Endodermal cell (in vitro differentiated cells): Measurements from ENCODE around the gene AJUBA. TPM values are rescaled to one million over a fixed set of nuclear protein-coding genes. Genes with fewer than 3 reads are reported as not detected.

Source experiments
- DNase-seq: peaks from one replicate; pipeline ENCODE4 v3.0.0-alpha.2; 2017
- H3K27ac ChIP-seq: 2 replicates; pipeline ENCODE4 v1.5.1; 2013; ENCODE audit warnings: mild to moderate bottlenecking, low read depth, low read length, moderate library complexity
- H3K27me3 ChIP-seq: 2 replicates; pipeline ENCODE4 v1.6.1; 2013; ENCODE audit warnings: mild to moderate bottlenecking, low read length, moderate library complexity; ENCODE audit not compliant: insufficient read depth, control insufficient read depth, poor library complexity, severe bottlenecking
- H3K36me3 ChIP-seq: 2 replicates; pipeline ENCODE4 v1.7.0; 2013; ENCODE audit warnings: mild to moderate bottlenecking, low read length, moderate library complexity; ENCODE audit not compliant: control insufficient read depth, insufficient read depth
- H3K4me1 ChIP-seq: one replicate; pipeline ENCODE4 v1.7.0; 2013; ENCODE audit warnings: low read length; ENCODE audit not compliant: control insufficient read depth, insufficient read depth
- H3K4me3 ChIP-seq: 2 replicates; pipeline ENCODE4 v1.5.1; 2013; ENCODE audit warnings: mild to moderate bottlenecking, low read length, moderate library complexity
- H3K9ac ChIP-seq: 2 replicates; pipeline ENCODE4 v1.6.1; 2013; ENCODE audit warnings: mild to moderate bottlenecking, low read length, moderate library complexity; ENCODE audit not compliant: poor library complexity, severe bottlenecking; ENCODE audit errors: extremely low read depth
- H3K9me3 ChIP-seq: 2 replicates; pipeline ENCODE4 v1.6.1; 2013; ENCODE audit warnings: mild to moderate bottlenecking, low read length, moderate library complexity; ENCODE audit not compliant: control insufficient read depth
- H3K27ac Mint-ChIP-seq: 2 replicates; pipeline ENCODE4 v1.8.0; 2020; ENCODE audit warnings: mixed read lengths
- H3K27me3 Mint-ChIP-seq: 2 replicates; pipeline ENCODE4 v1.8.0; 2021; ENCODE audit warnings: mild to moderate bottlenecking, mixed read lengths; ENCODE audit not compliant: insufficient read depth
- H3K36me3 Mint-ChIP-seq: 2 replicates; pipeline ENCODE4 v1.8.0; 2020; ENCODE audit warnings: low read depth, mixed read lengths
- H3K4me1 Mint-ChIP-seq: 2 replicates; pipeline ENCODE4 v1.8.0; 2020; ENCODE audit warnings: mixed read lengths
- H3K4me3 Mint-ChIP-seq: 2 replicates; pipeline ENCODE4 v1.8.0; 2020; ENCODE audit warnings: mild to moderate bottlenecking, moderate library complexity, mixed read lengths
- H3K9me3 Mint-ChIP-seq: 2 replicates; pipeline ENCODE4 v1.8.0; 2020; ENCODE audit warnings: mild to moderate bottlenecking, mixed read lengths
- CTCF ChIP-seq: fragments of 200-600 bp; sonication (generic); conservative IDR thresholded peaks from 2 replicates; pipeline ENCODE4 v1.5.0; 2021; ENCODE audit warnings: antibody characterized with exemption, mild to moderate bottlenecking
- WGBS, 2 experiments: methylation state at CpG; one replicate each; pipeline versions ENCODE4 v1.1.5 to v1.1.7; 2013; ENCODE audit warnings: missing lambda C conversion rate in 2 of 2, mixed read lengths in 1 of 2; ENCODE audit not compliant: insufficient coverage in 1 of 2, insufficient read length in 1 of 2; 5-methylcytosine and 5-hydroxymethylcytosine counted together
- total RNA-seq, 2 donors: library from RNA; stranded (reverse); fragmentation: NEBNext Ultra II Directional in 1 of 2; extraction: Animal tissue kit (Norgen Biotek cat#: 25700) in 1 of 2; gene quantifications; 2 replicates in 1 of 2; 3 replicates in 1 of 2; pipeline ENCODE4 v1.2.1, GENCODE V29; 2021

AJUBA gene
- total RNA-seq, 2 donors from 2014 or later = 34.2 to 51.4 TPM

GRCh38 chr14:22976620-22977433 lies 5.5 kb downstream of the AJUBA start:
- Histone ChIP-seq H3K9ac (peak overlapping the region; percentile 60), H3K4me1 (peaks cover 26% of the 10 kb centered on the region), H3K27ac (peak overlapping the region; percentile 89), H3K4me3 (peak overlapping the region; percentile 68), H3K36me3 (peaks cover 56% of the 10 kb centered on the region), H3K27me3 (no peaks in the 10 kb centered on the region), H3K9me3 (no peaks in the 10 kb centered on the region)
- H3K4me1 Mint-ChIP-seq = peaks cover 47% of the 10 kb centered on the region
- H3K27ac Mint-ChIP-seq = peak overlapping the region; percentile 98
- peaks cover 18% of the 10 kb centered on the region for H3K27me3 Mint-ChIP-seq
- H3K36me3 Mint-ChIP-seq = peaks cover 52% of the 10 kb centered on the region
- no peak for TF ChIP-seq CTCF
- WGBS, 2 experiments = 65 to 81% methylated on average over 4 to 6 of the region's 6 CpGs
- DNase-seq = peak; percentile 67
- H3K4me3 Mint-ChIP-seq = no peak overlapping the region
- H3K9me3 Mint-ChIP-seq = no peaks in the 10 kb centered on the region

- Mint-ChIP-seq H3K36me3 (peaks cover 57% of the 10 kb centered on the region), H3K4me1 (peaks cover 40% of the 10 kb centered on the region), H3K27me3 (peaks cover 6% of the 10 kb centered on the region), H3K27ac (no peak overlapping the region), H3K4me3 (no peak overlapping the region), H3K9me3 (no peaks in the 10 kb centered on the region)
- Histone ChIP-seq H3K4me1 (peaks cover 26% of the 10 kb centered on the region), H3K36me3 (peaks cover 63% of the 10 kb centered on the region), H3K27ac (no peak overlapping the region), H3K4me3 (no peak overlapping the region), H3K9me3 (no peaks in the 10 kb centered on the region), H3K9ac (no peak overlapping the region), H3K27me3 (no peaks in the 10 kb centered on the region)
- no peak for DNase-seq
- no peak for TF ChIP-seq CTCF
- 96% methylated on average over 7 to 9 of the region's 9 CpGs for WGBS, 2 experiments
Measured at GRCh38 chr14:22974530-22975313, 7.6 kb downstream of the AJUBA start.

- no peak overlapping the region for H3K27ac ChIP-seq
- Mint-ChIP-seq H3K36me3 (peaks cover 60% of the 10 kb centered on the region), H3K27ac (no peak overlapping the region), H3K4me1 (peaks cover 28% of the 10 kb centered on the region), H3K4me3 (no peak overlapping the region), H3K27me3 (no peaks in the 10 kb centered on the region), H3K9me3 (no peaks in the 10 kb centered on the region)
- H3K9ac ChIP-seq = no peak overlapping the region
- peaks cover 58% of the 10 kb centered on the region for H3K36me3 ChIP-seq
- peaks cover 18% of the 10 kb centered on the region for H3K4me1 ChIP-seq
- peak; percentile 80 for DNase-seq
- H3K9me3 ChIP-seq = no peaks in the 10 kb centered on the region
- peak; percentile 84 for TF ChIP-seq CTCF
- no peak overlapping the region for H3K4me3 ChIP-seq
- WGBS, 2 experiments = 91 to 100% methylated on average over 5 to 6 of the region's 6 CpGs
- no peaks in the 10 kb centered on the region for H3K27me3 ChIP-seq
Measured at GRCh38 chr14:22973217-22974032, 8.9 kb downstream of the AJUBA start.
